Gastroesophageal sphincter (tissue), 3 donors: Measurements from ENCODE around the gene ZSCAN5C.

Source experiments
- EP300 ChIP-seq: sonication (generic); formaldehyde crosslinking; IDR thresholded peaks from one replicate; pipeline ENCODE4 v1.6.1; 2017; ENCODE audit warnings: antibody characterized with exemption, mild to moderate bottlenecking
- POLR2A ChIP-seq, 2 donors: fragments of 450-650 bp; IDR thresholded peaks; one replicate each; pipeline ENCODE4 v1.6.1; 2017; ENCODE audit warnings: antibody characterized with exemption in 2 of 2, mild to moderate bottlenecking in 2 of 2, moderate library complexity in 1 of 2
- POLR2AphosphoS5 ChIP-seq: sonication (generic); formaldehyde crosslinking; IDR thresholded peaks from one replicate; pipeline ENCODE4 v1.6.1; 2017; ENCODE audit warnings: antibody characterized with exemption
- TF ChIP-seq, protein P1 (sequence below), 4 experiments: fragments of 200-600 bp in 2 of 4; fragments of 450-650 bp in 2 of 4; sonication (generic) in 1 of 4; IDR thresholded peaks; one replicate each; pipeline ENCODE4 v1.5.1; 2017 to 2019; ENCODE audit warnings: antibody characterized with exemption in 4 of 4, mild to moderate bottlenecking in 2 of 4, moderate library complexity in 2 of 4

GRCh38 chr19:56170261-56170660 lies 31.8 kb upstream of the ZSCAN5C start:
- TF ChIP-seq, protein P1, sequence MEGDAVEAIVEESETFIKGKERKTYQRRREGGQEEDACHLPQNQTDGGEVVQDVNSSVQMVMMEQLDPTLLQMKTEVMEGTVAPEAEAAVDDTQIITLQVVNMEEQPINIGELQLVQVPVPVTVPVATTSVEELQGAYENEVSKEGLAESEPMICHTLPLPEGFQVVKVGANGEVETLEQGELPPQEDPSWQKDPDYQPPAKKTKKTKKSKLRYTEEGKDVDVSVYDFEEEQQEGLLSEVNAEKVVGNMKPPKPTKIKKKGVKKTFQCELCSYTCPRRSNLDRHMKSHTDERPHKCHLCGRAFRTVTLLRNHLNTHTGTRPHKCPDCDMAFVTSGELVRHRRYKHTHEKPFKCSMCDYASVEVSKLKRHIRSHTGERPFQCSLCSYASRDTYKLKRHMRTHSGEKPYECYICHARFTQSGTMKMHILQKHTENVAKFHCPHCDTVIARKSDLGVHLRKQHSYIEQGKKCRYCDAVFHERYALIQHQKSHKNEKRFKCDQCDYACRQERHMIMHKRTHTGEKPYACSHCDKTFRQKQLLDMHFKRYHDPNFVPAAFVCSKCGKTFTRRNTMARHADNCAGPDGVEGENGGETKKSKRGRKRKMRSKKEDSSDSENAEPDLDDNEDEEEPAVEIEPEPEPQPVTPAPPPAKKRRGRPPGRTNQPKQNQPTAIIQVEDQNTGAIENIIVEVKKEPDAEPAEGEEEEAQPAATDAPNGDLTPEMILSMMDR (IDR thresholded peaks at IDR 0.05): no peak
- TF ChIP-seq POLR2A (IDR thresholded peaks at IDR 0.05) (no peak), POLR2AphosphoS5 (no peak), EP300 (no peak)
